OCI-LY3 (cell line): ENCODE data around the gene PIMREG.

Source experiments
- H2AFZ ChIP-seq: fragments of 200-600, 300-600 bp; shearing (Covaris generic); 2 replicates; pipeline ENCODE4 v1.6.0; 2014; ENCODE audit warnings: antibody characterized with exemption, low read depth, low read length
- H3K27ac ChIP-seq: fragments of 200-600, 300-600 bp; sonication (generic); 2 replicates; pipeline ENCODE4 v1.5.1; 2014; ENCODE audit warnings: mild to moderate bottlenecking, low read length, moderate library complexity, mixed read lengths
- H3K27me3 ChIP-seq: fragments of 200-600, 300-600 bp; sonication (generic); 2 replicates; pipeline ENCODE4 v1.6.1; 2014; ENCODE audit warnings: low read depth, low read length, mixed read lengths
- H3K36me3 ChIP-seq: fragments of 200-600, 300-600 bp; sonication (generic); replicated peaks from 2 replicates; pipeline ENCODE3; 2014; ENCODE audit warnings: low read depth, low read length, mixed read lengths
- H3K4me1 ChIP-seq: fragments of 300-600, 200-600 bp; sonication (generic); 2 replicates; pipeline ENCODE4 v1.6.1; 2014; ENCODE audit warnings: low read length, mixed read lengths
- H3K4me2 ChIP-seq: fragments of 200-600, 300-600 bp; sonication (generic); 2 replicates; pipeline ENCODE4 v1.6.1; 2014; ENCODE audit warnings: low read length, mixed read lengths
- H3K4me3 ChIP-seq: fragments of 300-600, 200-600 bp; sonication (generic); 2 replicates; pipeline ENCODE4 v1.5.1; 2014; ENCODE audit warnings: antibody characterized with exemption, mild to moderate bottlenecking, low read length, moderate library complexity
- H3K79me2 ChIP-seq: fragments of 300-600, 200-600 bp; shearing (Covaris generic); 2 replicates; pipeline ENCODE4 v1.6.1; 2014; ENCODE audit warnings: mild to moderate bottlenecking, low read length, mixed read lengths
- H3K9ac ChIP-seq: fragments of 300-600, 200-600 bp; shearing (Covaris generic); 2 replicates; pipeline ENCODE4 v1.6.0; 2014; ENCODE audit warnings: mild to moderate bottlenecking, low read length, moderate library complexity
- H3K9me3 ChIP-seq: fragments of 200-600, 300-600 bp; shearing (Covaris generic); 2 replicates; pipeline ENCODE4 v1.6.1; 2014; ENCODE audit warnings: low read length, mixed read lengths; ENCODE audit not compliant: insufficient read depth
- H4K20me1 ChIP-seq: fragments of 200-600, 300-600 bp; sonication (generic); 2 replicates; pipeline ENCODE4 v1.6.1; 2016; ENCODE audit warnings: low read length, mixed read lengths; ENCODE audit not compliant: insufficient read depth
- CTCF ChIP-seq: fragments of 200-600, 300-600 bp; sonication (generic); IDR thresholded peaks from 2 replicates; pipeline ENCODE4 v1.5.1; 2014; ENCODE audit warnings: antibody characterized with exemption, low read length, low read depth
- EZH2phosphoT487 ChIP-seq: fragments of 200-600 bp; shearing (Covaris generic); IDR thresholded peaks from 2 replicates; pipeline ENCODE4 v1.6.1; 2018; ENCODE audit warnings: antibody characterized with exemption, mixed run types, low read depth

Gene PIMREG

GRCh38 chr17:6425407-6425806 lies 18.8 kb upstream of the PIMREG start:
- Histone ChIP-seq H3K4me1 (peaks cover 8% of the 10 kb centered on the region), H3K27me3 (no peaks in the 10 kb centered on the region), H3K9ac (no peak overlapping the region), H3K4me3 (no peak overlapping the region), H3K79me2 (no peaks in the 10 kb centered on the region), H3K9me3 (no peaks in the 10 kb centered on the region), H3K27ac (no peak overlapping the region), H3K36me3 (no peaks in the 10 kb centered on the region), H2AFZ (no peak overlapping the region), H3K4me2 (no peak overlapping the region), H4K20me1 (no peaks in the 10 kb centered on the region)
- TF ChIP-seq EZH2phosphoT487 (no peak), CTCF (no peak)

GRCh38 chr17:6426356-6427101 lies 17.7 kb upstream of the PIMREG start:
- TF ChIP-seq EZH2phosphoT487 (no peak), CTCF (no peak)
- no peaks in the 10 kb centered on the region for H4K20me1 ChIP-seq
- no peaks in the 10 kb centered on the region for H3K9me3 ChIP-seq
- H3K27me3 ChIP-seq, result no peaks in the 10 kb centered on the region
- no peak overlapping the region for H3K4me2 ChIP-seq
- H3K36me3 ChIP-seq, result no peaks in the 10 kb centered on the region
- no peak overlapping the region for H2AFZ ChIP-seq
- no peak overlapping the region for H3K4me3 ChIP-seq
- H3K4me1 ChIP-seq, result peaks cover 8% of the 10 kb centered on the region
- H3K27ac ChIP-seq, result no peak overlapping the region
- H3K9ac ChIP-seq, result no peak overlapping the region
- H3K79me2 ChIP-seq, result no peaks in the 10 kb centered on the region

- Histone ChIP-seq H3K4me3 (no peak overlapping the region), H3K9ac (no peak overlapping the region), H3K4me2 (peak overlapping the region; percentile 20; the same call in 1 of the 2 replicates), H3K9me3 (no peaks in the 10 kb centered on the region), H4K20me1 (no peaks in the 10 kb centered on the region), H3K27ac (no peak overlapping the region), H2AFZ (no peak overlapping the region), H3K36me3 (no peaks in the 10 kb centered on the region), H3K79me2 (no peaks in the 10 kb centered on the region), H3K4me1 (peaks cover 8% of the 10 kb centered on the region), H3K27me3 (no peaks in the 10 kb centered on the region)
- TF ChIP-seq CTCF (peak; percentile 8; the same call in 1 of the 2 replicates), EZH2phosphoT487 (no peak)
Observed at GRCh38 chr17:6427279-6427781, 16.9 kb upstream of the PIMREG start.

GRCh38 chr17:6428207-6428965 lies 15.9 kb upstream of the PIMREG start:
- H3K27ac ChIP-seq, result no peak overlapping the region
- H4K20me1 ChIP-seq, result no peaks in the 10 kb centered on the region
- H3K79me2 ChIP-seq, result no peaks in the 10 kb centered on the region
- H3K9me3 ChIP-seq, result no peaks in the 10 kb centered on the region
- H3K9ac ChIP-seq, result no peak overlapping the region
- peaks cover 8% of the 10 kb centered on the region for H3K4me1 ChIP-seq
- no peak for TF ChIP-seq EZH2phosphoT487
- no peak for TF ChIP-seq CTCF
- H3K4me2 ChIP-seq, result no peak overlapping the region
- no peaks in the 10 kb centered on the region for H3K36me3 ChIP-seq
- H3K27me3 ChIP-seq, result no peaks in the 10 kb centered on the region
- H3K4me3 ChIP-seq, result no peak overlapping the region
- H2AFZ ChIP-seq, result no peak overlapping the region
